Measurements from ENCODE around the gene FCHSD2. TPM values are rescaled to one million over a fixed set of nuclear protein-coding genes. Genes with fewer than 3 reads are reported as not detected.

FCHSD2 gene
- total and polyA plus RNA-seq, 2 donors (not counting 1 experiment from before 2014, with no cell fraction given), result 113 to 189 TPM

- H3K4me3 ChIP-seq (ENCODE audit: control extremely low read depth in 1 of 5, extremely low read depth in 1 of 5, insufficient read depth in 1 of 5, low read depth in 2 of 5, low read length in 4 of 5), result no peak overlapping the region
- Mint-ChIP-seq H3K4me1 (peaks cover 48% of the 10 kb centered on the region), H3K4me3 (no peak overlapping the region), H3K9me3 (ENCODE audit: insufficient read depth) (no peaks in the 10 kb centered on the region), H3K27me3 (no peaks in the 10 kb centered on the region), H3K27ac (peak overlapping the region; percentile 72)
- ATAC-seq (ENCODE audit: low read depth), result no peak
- CTCF ChIA-PET, result interaction anchor here (1.1 to 9.3 kb wide), 3 partner anchors 10 to 101 kb away, joined by 4 to 51 read pairs (median 5); partner anchors contain the start of gene STARD10
- no peak overlapping the region for H3K4me2 ChIP-seq (replicated peaks; ENCODE audit: low read depth, low read length, poor library complexity, severe bottlenecking)
- TF ChIP-seq EZH2 (IDR thresholded peaks at IDR 0.05; ENCODE audit: borderline replicate concordance, insufficient read depth, low read depth, low read length, poor library complexity, severe bottlenecking) (no peak), CTCF (IDR thresholded peaks at IDR 0.05) (no peak)
- H4K20me1 ChIP-seq (ENCODE audit: control insufficient read depth, insufficient read depth, low read length, poor library complexity, severe bottlenecking), result peaks cover 35% of the 10 kb centered on the region
- peaks cover 8 to 31% of the 10 kb centered on the region in 2 donors for H3K4me1 ChIP-seq (ENCODE audit: control insufficient read depth in 2 of 2, insufficient read depth in 2 of 2, low read length in 2 of 2)
- H3K27ac ChIP-seq (ENCODE audit: low read length in 2 of 2), result peak overlapping the region in 1 of 2 donors; percentile 55
- POLR2A ChIA-PET, result interaction anchor here (0.5 to 1.6 kb wide), 2 partner anchors 11 to 847 kb away, joined by 6 to 7 read pairs; no protein-coding TSS in a partner anchor
- DNase-seq, result no peak
- no peak overlapping the region for H2AFZ ChIP-seq (ENCODE audit: insufficient read depth, low read depth, low read length, poor library complexity, severe bottlenecking)
- no peaks in the 10 kb centered on the region for H3K79me2 ChIP-seq (ENCODE audit: control insufficient read depth, insufficient read depth, low read length)
- no peak overlapping the region for H3K9ac ChIP-seq (ENCODE audit: low read length)
- 98% methylated on average over 7 of the region's 8 CpGs for WGBS (ENCODE audit: insufficient coverage)
- H3K27me3 ChIP-seq (replicated peaks in 1 of 4; ENCODE audit: control extremely low read depth in 1 of 4, control insufficient read depth in 3 of 4, insufficient read depth in 4 of 4, low read length in 3 of 4), result no peaks in the 10 kb centered on the region
- intact Hi-C loops (cut with micrococcal nuclease), result no loop called here
- peaks cover 0 to 69% of the 10 kb centered on the region in 2 experiments for H3K36me3 ChIP-seq (replicated peaks in 1 of 2; ENCODE audit: control extremely low read depth in 1 of 2, control insufficient read depth in 1 of 2, extremely low read depth in 1 of 2, insufficient read depth in 2 of 2, low read length in 1 of 2)
- H3K9me3 ChIP-seq (ENCODE audit: control extremely low read depth in 1 of 3, control insufficient read depth in 2 of 3, insufficient read depth in 1 of 3, low read length in 2 of 3), result no peaks in the 10 kb centered on the region
These were observed 315.1 kb downstream of the FCHSD2 start for GRCh38 chr11:72826942-72827480.

Measured in B cell (primary cell).